ENCODE data around the gene THAP2.
A peak's percentile ranks its signal among the peaks of the same experiment; 100 is the strongest.

THAP2 gene

DNA sequence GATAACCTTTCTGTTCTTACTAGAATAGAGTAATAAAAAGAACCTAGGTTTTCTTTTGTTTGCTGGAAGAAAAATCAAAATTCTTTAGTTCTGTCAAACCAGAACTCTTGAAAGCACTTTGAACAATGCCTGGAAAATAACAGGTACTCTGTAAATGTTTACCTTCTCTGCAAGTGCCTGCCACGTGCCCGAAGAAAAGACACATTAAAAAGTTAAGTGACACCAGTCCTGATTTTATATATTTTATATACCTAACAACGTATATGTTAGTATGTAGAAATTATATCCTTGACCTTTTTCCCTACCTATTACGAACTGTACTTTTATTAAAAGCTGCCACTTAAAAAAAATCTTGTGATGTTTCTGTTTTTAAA lies 976 bp downstream of the THAP2 start:
- peak overlapping the region; percentile 96 for H3K27ac ChIP-seq
- TF ChIP-seq FOXP2 (optimal IDR thresholded peaks at IDR 0.05; ENCODE audit: control extremely low read depth, extremely low read length, insufficient read depth): no peak
- TF ChIP-seq POLR2AphosphoS5 (IDR thresholded peaks at IDR 0.05; ENCODE audit: borderline replicate concordance, low read depth, low read length): no peak
- TF ChIP-seq EZH2 (IDR thresholded peaks at IDR 0.05): no peak
- peaks cover 8% of the 10 kb centered on the region for H3K36me3 ChIP-seq (ENCODE audit: insufficient read depth, low read length)
- H3K4me3 ChIP-seq: peak overlapping the region; percentile 93
- no peak for DNase-seq (ENCODE audit: low read depth, low spot score)
- H3K9me3 ChIP-seq (ENCODE audit: low read depth, low read length): no peaks in the 10 kb centered on the region
- peak overlapping the region; percentile 95 for H3K9ac ChIP-seq (ENCODE audit: insufficient read length)

GRCh38 chr12:71666259-71666658 lies 2.2 kb downstream of the THAP2 start:
- peaks cover 3% of the 10 kb centered on the region; the same call in 1 of the 2 replicates for H3K36me3 ChIP-seq (ENCODE audit: insufficient read depth, low read length)
- no peak overlapping the region for H3K9ac ChIP-seq (ENCODE audit: insufficient read length)
- DNase-seq (ENCODE audit: low read depth, low spot score): no peak
- H3K27ac ChIP-seq: no peak overlapping the region
- H3K4me3 ChIP-seq: no peak overlapping the region
- no peaks in the 10 kb centered on the region for H3K9me3 ChIP-seq (ENCODE audit: low read depth, low read length)
- TF ChIP-seq FOXP2 (optimal IDR thresholded peaks at IDR 0.05; ENCODE audit: control extremely low read depth, extremely low read length, insufficient read depth) (no peak), POLR2AphosphoS5 (IDR thresholded peaks at IDR 0.05; ENCODE audit: borderline replicate concordance, low read depth, low read length) (no peak)

- TF ChIP-seq FOXP2 (optimal IDR thresholded peaks at IDR 0.05; ENCODE audit: control extremely low read depth, extremely low read length, insufficient read depth) (no peak), EZH2 (IDR thresholded peaks at IDR 0.05) (no peak), POLR2AphosphoS5 (IDR thresholded peaks at IDR 0.05; ENCODE audit: borderline replicate concordance, low read depth, low read length) (no peak)
- DNase-seq (ENCODE audit: low read depth, low spot score): no peak
- no peak overlapping the region for H3K27ac ChIP-seq
- H3K4me3 ChIP-seq: no peak overlapping the region
- no peaks in the 10 kb centered on the region for H3K9me3 ChIP-seq (ENCODE audit: low read depth, low read length)
- H3K36me3 ChIP-seq (ENCODE audit: insufficient read depth, low read length): 0 out of 2 replicates have a peak, but pooled peaks cover under 1% of the 10 kb centered on the region
- H3K9ac ChIP-seq (ENCODE audit: insufficient read length): no peak overlapping the region
These were observed 7.2 kb downstream of the THAP2 start for GRCh38 chr12:71671311-71671710.

GRCh38 chr12:71671816-71672215 lies 7.7 kb downstream of the THAP2 start:
- Histone ChIP-seq H3K36me3 (ENCODE audit: insufficient read depth, low read length) (peaks cover 2% of the 10 kb centered on the region; the same call in 1 of the 2 replicates), H3K9me3 (ENCODE audit: low read depth, low read length) (no peaks in the 10 kb centered on the region), H3K27ac (no peak overlapping the region), H3K4me3 (no peak overlapping the region), H3K9ac (ENCODE audit: insufficient read length) (no peak overlapping the region)
- no peak for TF ChIP-seq EZH2 (IDR thresholded peaks at IDR 0.05)
- no peak for TF ChIP-seq FOXP2 (optimal IDR thresholded peaks at IDR 0.05; ENCODE audit: control extremely low read depth, extremely low read length, insufficient read depth)
- TF ChIP-seq POLR2AphosphoS5 (IDR thresholded peaks at IDR 0.05; ENCODE audit: borderline replicate concordance, low read depth, low read length): no peak
- DNase-seq (ENCODE audit: low read depth, low spot score): no peak

DNA sequence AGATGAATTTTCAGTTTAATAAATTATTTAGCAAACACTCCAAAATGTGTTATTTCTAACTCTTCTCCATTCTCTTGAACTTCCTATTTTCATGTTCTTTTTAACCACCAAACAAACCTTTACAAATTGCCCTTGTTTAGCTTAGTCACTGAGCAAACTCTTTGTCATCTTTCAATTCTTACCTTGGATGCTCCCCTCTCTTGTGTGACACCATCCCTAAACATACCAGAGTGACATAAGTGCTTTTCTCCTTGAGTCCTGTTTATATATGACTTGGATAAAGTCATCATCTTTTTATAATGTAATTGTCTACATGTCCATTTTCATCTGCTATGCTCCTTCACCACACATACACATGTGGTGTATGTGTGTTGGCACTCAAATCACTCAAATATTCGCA lies 18.4 kb downstream of the THAP2 start:
- Histone ChIP-seq H3K9me3 (ENCODE audit: low read depth, low read length) (no peaks in the 10 kb centered on the region), H3K27ac (no peak overlapping the region), H3K4me3 (no peak overlapping the region), H3K36me3 (ENCODE audit: insufficient read depth, low read length) (no peaks in the 10 kb centered on the region), H3K9ac (ENCODE audit: insufficient read length) (no peak overlapping the region)
- no peak for DNase-seq (ENCODE audit: low read depth, low spot score)
- TF ChIP-seq EZH2 (IDR thresholded peaks at IDR 0.05) (no peak), POLR2AphosphoS5 (IDR thresholded peaks at IDR 0.05; ENCODE audit: borderline replicate concordance, low read depth, low read length) (no peak), FOXP2 (optimal IDR thresholded peaks at IDR 0.05; ENCODE audit: control extremely low read depth, extremely low read length, insufficient read depth) (no peak)

- H3K9ac ChIP-seq (ENCODE audit: insufficient read length): no peak overlapping the region
- no peak overlapping the region for H3K27ac ChIP-seq
- DNase-seq (ENCODE audit: low read depth, low spot score): no peak
- H3K9me3 ChIP-seq (ENCODE audit: low read depth, low read length): no peaks in the 10 kb centered on the region
- TF ChIP-seq EZH2 (IDR thresholded peaks at IDR 0.05) (no peak), POLR2AphosphoS5 (IDR thresholded peaks at IDR 0.05; ENCODE audit: borderline replicate concordance, low read depth, low read length) (no peak), FOXP2 (optimal IDR thresholded peaks at IDR 0.05; ENCODE audit: control extremely low read depth, extremely low read length, insufficient read depth) (no peak)
- H3K36me3 ChIP-seq (ENCODE audit: insufficient read depth, low read length): no peaks in the 10 kb centered on the region
- no peak overlapping the region for H3K4me3 ChIP-seq
These were observed 19.5 kb downstream of the THAP2 start for GRCh38 chr12:71683633-71684032.

DNA sequence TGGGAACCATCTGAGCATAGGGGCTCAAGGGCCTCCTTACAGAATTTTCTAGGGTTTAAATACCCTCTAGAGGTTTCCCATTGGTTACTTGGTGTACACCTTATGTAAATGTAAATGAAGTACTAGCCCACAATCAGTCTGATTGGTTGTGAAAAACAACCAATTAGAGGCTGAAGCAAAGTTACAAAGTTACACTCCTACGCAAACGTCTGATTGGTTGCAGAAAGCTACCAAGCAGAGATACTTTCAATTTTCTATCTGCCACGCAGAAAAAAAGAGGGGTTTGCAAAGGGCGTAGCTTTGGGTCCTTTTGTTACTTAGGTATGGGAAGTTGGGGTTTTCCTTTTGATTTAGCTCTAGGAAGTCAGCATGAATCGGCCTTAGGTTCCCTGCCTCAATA lies 20.0 kb downstream of the THAP2 start:
- Histone ChIP-seq H3K27ac (no peak overlapping the region), H3K4me3 (no peak overlapping the region), H3K9me3 (ENCODE audit: low read depth, low read length) (no peaks in the 10 kb centered on the region), H3K36me3 (ENCODE audit: insufficient read depth, low read length) (no peaks in the 10 kb centered on the region), H3K9ac (ENCODE audit: insufficient read length) (no peak overlapping the region)
- no peak for TF ChIP-seq FOXP2 (optimal IDR thresholded peaks at IDR 0.05; ENCODE audit: control extremely low read depth, extremely low read length, insufficient read depth)
- TF ChIP-seq POLR2AphosphoS5 (IDR thresholded peaks at IDR 0.05; ENCODE audit: borderline replicate concordance, low read depth, low read length): no peak
- TF ChIP-seq EZH2 (IDR thresholded peaks at IDR 0.05): no peak
- DNase-seq (ENCODE audit: low read depth, low spot score): no peak

GRCh38 chr12:71685312-71685906 lies 21.3 kb downstream of the THAP2 start:
- peak overlapping the region; percentile 88 for H3K27ac ChIP-seq
- peak overlapping the region; percentile 99 for H3K4me3 ChIP-seq
- H3K9me3 ChIP-seq (ENCODE audit: low read depth, low read length): no peaks in the 10 kb centered on the region
- TF ChIP-seq FOXP2 (optimal IDR thresholded peaks at IDR 0.05; ENCODE audit: control extremely low read depth, extremely low read length, insufficient read depth) (no peak), POLR2AphosphoS5 (IDR thresholded peaks at IDR 0.05; ENCODE audit: borderline replicate concordance, low read depth, low read length) (no peak), EZH2 (IDR thresholded peaks at IDR 0.05) (no peak)
- 0 out of 2 replicates have a peak, but pooled peaks cover 3% of the 10 kb centered on the region for H3K36me3 ChIP-seq (ENCODE audit: insufficient read depth, low read length)
- DNase-seq (ENCODE audit: low read depth, low spot score): no peak
- H3K9ac ChIP-seq (ENCODE audit: insufficient read length): peak overlapping the region; percentile 89

All from SK-N-MC (cell line).